CD14-positive monocyte (primary cell): ENCODE data around the gene CNOT1. TPM values are rescaled to one million over a fixed set of nuclear protein-coding genes. Genes with fewer than 3 reads are reported as not detected.

Experiments used
- DNase-seq, 3 donors: peaks; one replicate each; pipeline ENCODE4 v3.0.0-alpha.2; 2011 to 2022
- H2AFZ ChIP-seq: 2 replicates; pipeline ENCODE4 v1.6.0; 2012; ENCODE audit warnings: mild to moderate bottlenecking, low read depth, low read length, inconsistent platforms; ENCODE audit not compliant: insufficient read depth, poor library complexity, severe bottlenecking
- H3K27ac ChIP-seq, 2 donors: 1 replicate in 1 of 2; 2 replicates in 1 of 2; pipeline ENCODE4 v1.5.1; 2012 to 2013; ENCODE audit warnings: low read length in 2 of 2, control low read depth in 1 of 2, inconsistent platforms in 1 of 2, low read depth in 1 of 2, mild to moderate bottlenecking in 1 of 2
- H3K27me3 ChIP-seq, 2 donors: one replicate each; pipeline versions ENCODE4 v1.6.0 to v1.6.1; 2011 to 2013; ENCODE audit warnings: low read length in 2 of 2; ENCODE audit not compliant: control insufficient read depth in 2 of 2, insufficient read depth in 2 of 2
- H3K36me3 ChIP-seq, 2 donors: replicated peaks in 1 of 2; 1 replicate in 1 of 2; 2 replicates in 1 of 2; pipeline versions ENCODE4 v1.5.1 to v1.6.1; 2012 to 2013; ENCODE audit warnings: low read length in 2 of 2, control low read depth in 1 of 2, inconsistent platforms in 1 of 2, mild to moderate bottlenecking in 1 of 2; ENCODE audit not compliant: insufficient read depth in 2 of 2, control insufficient read depth in 1 of 2
- H3K4me1 ChIP-seq, 2 donors: 1 replicate in 1 of 2; 2 replicates in 1 of 2; pipeline versions ENCODE4 v1.5.1 to v1.6.1; 2012 to 2013; ENCODE audit warnings: low read length in 2 of 2, control low read depth in 1 of 2, inconsistent platforms in 1 of 2, mild to moderate bottlenecking in 1 of 2, moderate library complexity in 1 of 2; ENCODE audit not compliant: insufficient read depth in 2 of 2, control insufficient read depth in 1 of 2
- H3K4me2 ChIP-seq: replicated peaks from 2 replicates; pipeline ENCODE3; 2012; ENCODE audit warnings: low read length, moderate library complexity, mild to moderate bottlenecking; ENCODE audit not compliant: poor library complexity, severe bottlenecking; ENCODE audit errors: extremely low read depth
- H3K4me3 ChIP-seq, 3 experiments: fragments of 200-600 bp in 1 of 3; sonication (generic) in 1 of 3; replicated peaks in 1 of 3; 1 replicate in 2 of 3; 2 replicates in 1 of 3; pipeline ENCODE4 v1.5.1; 2011 to 2013; ENCODE audit warnings: low read length in 3 of 3, mild to moderate bottlenecking in 3 of 3, control low read depth in 2 of 3, low read depth in 2 of 3, inconsistent platforms in 1 of 3, moderate library complexity in 1 of 3
- H3K79me2 ChIP-seq: 2 replicates; pipeline ENCODE4 v1.6.0; 2012; ENCODE audit warnings: mild to moderate bottlenecking, control low read depth, inconsistent platforms, low read length, moderate library complexity; ENCODE audit not compliant: insufficient read depth
- H3K9ac ChIP-seq: 2 replicates; pipeline ENCODE4 v1.6.0; 2017; ENCODE audit warnings: low read length, mild to moderate bottlenecking; ENCODE audit not compliant: insufficient read depth, poor library complexity, severe bottlenecking
- H3K9me3 ChIP-seq, 2 donors: replicated peaks in 1 of 2; 1 replicate in 1 of 2; 2 replicates in 1 of 2; pipeline versions ENCODE4 v1.5.1 to v1.6.1; 2012 to 2013; ENCODE audit warnings: low read length in 2 of 2, control low read depth in 1 of 2; ENCODE audit not compliant: control insufficient read depth in 1 of 2, insufficient read depth in 1 of 2
- H4K20me1 ChIP-seq: 2 replicates; pipeline ENCODE4 v1.6.0; 2012; ENCODE audit warnings: mild to moderate bottlenecking, low read length, control low read depth, moderate library complexity; ENCODE audit not compliant: insufficient read depth
- H3K27ac Mint-ChIP-seq, 7 donors: one replicate each; pipeline ENCODE4 v1.8.0; 2020; ENCODE audit warnings: mild to moderate bottlenecking in 7 of 7, mixed read lengths in 7 of 7, moderate library complexity in 6 of 7, inconsistent platforms in 2 of 7
- H3K27me3 Mint-ChIP-seq, 3 donors: one replicate each; pipeline ENCODE4 v1.8.0; 2021 to 2022; ENCODE audit warnings: low read depth in 3 of 3, mild to moderate bottlenecking in 3 of 3, mixed read lengths in 3 of 3, moderate library complexity in 3 of 3, inconsistent platforms in 1 of 3
- H3K36me3 Mint-ChIP-seq, 2 donors: one replicate each; pipeline ENCODE4 v1.8.0; 2020; ENCODE audit warnings: mixed read lengths in 2 of 2, inconsistent platforms in 1 of 2, mild to moderate bottlenecking in 1 of 2
- H3K4me1 Mint-ChIP-seq: one replicate; pipeline ENCODE4 v1.8.0; 2020; ENCODE audit warnings: mild to moderate bottlenecking, mixed read lengths
- H3K4me3 Mint-ChIP-seq, 2 donors: one replicate each; pipeline ENCODE4 v1.8.0; 2020; ENCODE audit warnings: mild to moderate bottlenecking in 2 of 2, mixed read lengths in 2 of 2, moderate library complexity in 1 of 2
- H3K9me3 Mint-ChIP-seq, 7 donors: one replicate each; pipeline ENCODE4 v1.8.0; 2020 to 2022; ENCODE audit warnings: mixed read lengths in 7 of 7, mild to moderate bottlenecking in 6 of 7, moderate library complexity in 6 of 7, inconsistent platforms in 2 of 7
- WGBS: methylation state at CpG from one replicate; pipeline ENCODE4 v1.1.5; 2013; ENCODE audit warnings: missing lambda C conversion rate; ENCODE audit not compliant: insufficient coverage; 5-methylcytosine and 5-hydroxymethylcytosine counted together
- intact Hi-C, 2 donors: fragments of 100-400 bp; cut with micrococcal nuclease; formaldehyde crosslinking; loops; one replicate each; pipeline versions ENCODE4 v1.15.0 to v1.15.1; 2023
- polyA plus RNA-seq, 3 donors: library from polyadenylated mRNA; depleted of rRNA in 1 of 3; unstranded in 2 of 3; stranded (reverse) in 1 of 3; fragments of 300-500 nt in 2 of 3; fragments of >200 nt in 1 of 3; fragmentation: Illumina TruSeq in 2 of 3; gene quantifications; 1 replicate in 2 of 3; 2 replicates in 1 of 3; pipeline ENCODE4 v1.2.3, GENCODE V29; 2012 to 2021
- TF ChIP-seq, protein P1 (sequence below): fragments of 200-600 bp; IDR thresholded peaks from one replicate; pipeline ENCODE4 v1.8.0; 2022; ENCODE audit warnings: antibody characterized with exemption, mild to moderate bottlenecking

The CNOT1 gene
- polyA plus RNA-seq, 3 donors: 50.8 to 182 (median 60.8) TPM

DNA sequence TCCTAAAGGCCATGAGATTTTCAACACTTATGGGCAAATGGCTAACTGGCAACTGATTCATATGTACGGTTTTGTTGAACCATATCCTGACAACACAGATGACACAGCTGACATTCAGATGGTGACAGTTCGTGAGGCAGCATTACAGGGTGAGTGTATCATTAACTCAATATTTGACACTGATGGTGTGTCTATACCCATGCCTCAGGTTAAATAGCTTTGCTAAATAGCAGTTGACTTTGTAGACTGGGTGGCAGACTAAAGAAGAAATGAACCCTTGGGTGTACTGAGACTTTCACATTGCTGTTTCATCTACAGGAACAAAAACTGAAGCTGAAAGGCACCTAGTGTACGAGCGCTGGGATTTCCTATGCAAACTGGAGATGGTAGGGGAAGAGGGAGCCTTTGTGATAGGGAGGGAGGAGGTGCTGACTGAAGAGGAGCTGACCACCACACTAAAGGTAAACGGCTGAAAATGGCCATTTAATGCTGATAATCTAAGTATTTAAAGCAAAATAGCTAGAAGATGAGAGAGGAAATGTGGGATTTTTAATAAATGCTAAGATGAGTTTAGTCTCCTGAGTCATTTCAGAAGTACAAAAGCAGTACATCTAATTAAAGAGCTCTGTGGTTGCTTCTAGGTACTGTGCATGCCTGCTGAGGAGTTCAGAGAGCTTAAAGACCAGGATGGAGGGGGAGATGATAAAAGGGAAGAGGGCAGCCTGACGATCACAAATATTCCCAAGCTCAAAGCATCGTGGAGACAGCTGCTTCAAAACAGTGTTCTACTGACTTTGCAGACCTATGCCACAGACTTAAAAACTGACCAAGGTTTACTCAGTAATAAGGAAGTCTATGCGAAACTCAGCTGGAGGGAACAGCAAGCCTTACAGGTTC is 111.3 kb downstream of the CNOT1 start:
- Histone ChIP-seq H3K4me3 (no peak overlapping the region), H3K4me2 (no peak overlapping the region), H4K20me1 (peaks cover 45% of the 10 kb centered on the region), H3K4me1 (peaks cover 13 to 21% of the 10 kb centered on the region in 2 donors), H3K27ac (no peak overlapping the region), H3K9me3 (no peaks in the 10 kb centered on the region), H2AFZ (no peak overlapping the region), H3K27me3 (no peaks in the 10 kb centered on the region), H3K79me2 (no peaks in the 10 kb centered on the region), H3K36me3 (peaks cover 56 to 67% of the 10 kb centered on the region in 2 donors), H3K9ac (no peak overlapping the region)
- WGBS: 100% methylated on average over 4 of the region's 8 CpGs
- intact Hi-C loops: loop anchor here (5.0 to 10.0 kb wide), 3 partner anchors 106 to 146 kb away; partner anchors contain the start of gene CNOT1 (in 2 of the 2)
- Mint-ChIP-seq H3K27me3 (no peaks in the 10 kb centered on the region), H3K36me3 (peaks cover 57 to 58% of the 10 kb centered on the region in 2 donors), H3K27ac (peak overlapping the region in 2 of 7 donors; percentile 18 to 81), H3K4me3 (no peak overlapping the region), H3K4me1 (peaks cover 11% of the 10 kb centered on the region), H3K9me3 (no peaks in the 10 kb centered on the region)
- TF ChIP-seq, protein P1, sequence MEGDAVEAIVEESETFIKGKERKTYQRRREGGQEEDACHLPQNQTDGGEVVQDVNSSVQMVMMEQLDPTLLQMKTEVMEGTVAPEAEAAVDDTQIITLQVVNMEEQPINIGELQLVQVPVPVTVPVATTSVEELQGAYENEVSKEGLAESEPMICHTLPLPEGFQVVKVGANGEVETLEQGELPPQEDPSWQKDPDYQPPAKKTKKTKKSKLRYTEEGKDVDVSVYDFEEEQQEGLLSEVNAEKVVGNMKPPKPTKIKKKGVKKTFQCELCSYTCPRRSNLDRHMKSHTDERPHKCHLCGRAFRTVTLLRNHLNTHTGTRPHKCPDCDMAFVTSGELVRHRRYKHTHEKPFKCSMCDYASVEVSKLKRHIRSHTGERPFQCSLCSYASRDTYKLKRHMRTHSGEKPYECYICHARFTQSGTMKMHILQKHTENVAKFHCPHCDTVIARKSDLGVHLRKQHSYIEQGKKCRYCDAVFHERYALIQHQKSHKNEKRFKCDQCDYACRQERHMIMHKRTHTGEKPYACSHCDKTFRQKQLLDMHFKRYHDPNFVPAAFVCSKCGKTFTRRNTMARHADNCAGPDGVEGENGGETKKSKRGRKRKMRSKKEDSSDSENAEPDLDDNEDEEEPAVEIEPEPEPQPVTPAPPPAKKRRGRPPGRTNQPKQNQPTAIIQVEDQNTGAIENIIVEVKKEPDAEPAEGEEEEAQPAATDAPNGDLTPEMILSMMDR: no peak
- no peak for DNase-seq

DNA sequence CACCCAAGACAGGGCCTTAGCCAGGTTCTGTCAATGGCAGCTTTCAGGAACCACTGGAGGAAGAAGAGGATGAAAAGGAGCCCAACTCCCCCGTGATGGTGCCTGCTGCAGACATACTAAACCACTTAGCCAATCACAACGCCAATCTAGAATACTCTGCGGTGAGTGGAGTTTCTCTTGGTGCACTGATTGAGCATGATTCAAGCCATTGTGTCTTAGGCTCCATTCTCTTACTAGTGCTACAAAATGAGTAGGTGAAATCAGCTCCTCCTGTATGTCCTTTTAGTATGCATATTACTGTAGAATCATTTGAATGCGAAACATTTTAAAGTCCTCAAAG is 112.9 kb downstream of the CNOT1 start:
- Histone ChIP-seq H4K20me1 (peaks cover 36% of the 10 kb centered on the region), H3K4me2 (no peak overlapping the region), H3K9ac (no peak overlapping the region), H2AFZ (no peak overlapping the region), H3K4me3 (peak overlapping the region in 1 of 3 experiments; percentile 90), H3K36me3 (peaks cover 41 to 51% of the 10 kb centered on the region in 2 donors), H3K27ac (no peak overlapping the region), H3K9me3 (no peaks in the 10 kb centered on the region), H3K27me3 (no peaks in the 10 kb centered on the region), H3K4me1 (peaks cover 13 to 21% of the 10 kb centered on the region in 2 donors), H3K79me2 (no peaks in the 10 kb centered on the region)
- Mint-ChIP-seq H3K4me1 (peaks cover 11% of the 10 kb centered on the region), H3K27ac (no peak overlapping the region), H3K9me3 (no peaks in the 10 kb centered on the region), H3K27me3 (peaks cover 0 to 2% (median 0%) of the 10 kb centered on the region in 3 donors), H3K36me3 (peaks cover 41 to 45% of the 10 kb centered on the region in 2 donors), H3K4me3 (peak overlapping the region in 1 of 2 donors; percentile 60)
- no peak for DNase-seq
- TF ChIP-seq, protein P1: no peak
- no CpG with 5 or more reads among the region's 4 CpGs for WGBS
- intact Hi-C loops: loop anchor here (5.0 to 10.0 kb wide), 3 partner anchors 108 to 148 kb away; partner anchors contain the start of gene CNOT1 (in 2 of the 2)
